Stimulated activated CD4-positive, alpha-beta T cell treated with anti-CD3 and anti-CD28 coated beads, Interleukin-4, amount 100 ng/mL, for 1 hour (primary cell): Measurements from ENCODE around the gene KIFBP.
"Not testable (repeated sequence)": the region's sequence is repeated elsewhere in the genome, so short reads cannot be mapped to it uniquely, and the experiment has no call there.

Experiments
- DNase-seq: peaks from one replicate; pipeline ENCODE4 v3.0.0-alpha.2; 2020

KIFBP gene, protein sequence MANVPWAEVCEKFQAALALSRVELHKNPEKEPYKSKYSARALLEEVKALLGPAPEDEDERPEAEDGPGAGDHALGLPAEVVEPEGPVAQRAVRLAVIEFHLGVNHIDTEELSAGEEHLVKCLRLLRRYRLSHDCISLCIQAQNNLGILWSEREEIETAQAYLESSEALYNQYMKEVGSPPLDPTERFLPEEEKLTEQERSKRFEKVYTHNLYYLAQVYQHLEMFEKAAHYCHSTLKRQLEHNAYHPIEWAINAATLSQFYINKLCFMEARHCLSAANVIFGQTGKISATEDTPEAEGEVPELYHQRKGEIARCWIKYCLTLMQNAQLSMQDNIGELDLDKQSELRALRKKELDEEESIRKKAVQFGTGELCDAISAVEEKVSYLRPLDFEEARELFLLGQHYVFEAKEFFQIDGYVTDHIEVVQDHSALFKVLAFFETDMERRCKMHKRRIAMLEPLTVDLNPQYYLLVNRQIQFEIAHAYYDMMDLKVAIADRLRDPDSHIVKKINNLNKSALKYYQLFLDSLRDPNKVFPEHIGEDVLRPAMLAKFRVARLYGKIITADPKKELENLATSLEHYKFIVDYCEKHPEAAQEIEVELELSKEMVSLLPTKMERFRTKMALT

DNA sequence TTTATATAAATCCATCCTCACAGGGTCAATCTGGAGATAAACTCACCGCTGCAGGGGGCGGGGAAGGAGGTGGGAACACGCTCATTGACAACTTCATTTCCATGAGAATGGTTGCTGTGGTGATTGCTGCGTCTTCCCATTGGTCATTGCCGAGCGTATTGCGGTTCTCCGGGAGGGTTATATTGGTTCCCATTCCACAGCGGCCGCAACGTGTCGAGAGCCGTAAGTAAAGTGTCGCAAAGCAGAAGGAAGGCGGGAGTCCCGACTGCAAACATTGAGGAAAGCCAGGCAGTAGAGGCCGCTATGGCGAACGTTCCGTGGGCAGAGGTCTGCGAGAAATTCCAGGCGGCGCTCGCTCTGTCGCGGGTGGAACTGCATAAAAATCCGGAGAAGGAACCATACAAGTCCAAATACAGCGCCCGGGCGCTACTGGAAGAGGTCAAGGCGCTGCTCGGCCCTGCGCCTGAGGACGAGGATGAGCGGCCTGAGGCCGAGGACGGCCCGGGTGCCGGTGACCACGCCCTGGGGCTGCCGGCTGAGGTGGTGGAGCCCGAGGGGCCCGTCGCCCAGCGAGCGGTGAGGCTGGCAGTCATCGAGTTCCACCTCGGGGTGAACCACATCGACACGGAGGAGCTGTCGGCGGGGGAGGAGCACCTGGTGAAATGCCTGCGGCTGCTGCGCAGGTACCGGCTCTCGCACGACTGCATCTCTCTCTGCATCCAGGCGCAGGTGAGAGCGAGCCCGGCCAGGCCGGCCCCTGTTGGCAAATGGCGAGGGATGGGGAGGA lies at the start of gene KIFBP:
KIFBP (plus strand) TSS at position 274 of the 787 bp plus-strand sequence; CDS start at position 304, 30 bp downstream.
- peak; percentile 72 for DNase-seq

- no peak for DNase-seq
These were observed 49.7 kb upstream of the KIFBP start for GRCh38 chr10:68938884-68939283.

- not testable (repeated sequence) for DNase-seq
These were observed 47.7 kb upstream of the KIFBP start for GRCh38 chr10:68940917-68941316.

DNA sequence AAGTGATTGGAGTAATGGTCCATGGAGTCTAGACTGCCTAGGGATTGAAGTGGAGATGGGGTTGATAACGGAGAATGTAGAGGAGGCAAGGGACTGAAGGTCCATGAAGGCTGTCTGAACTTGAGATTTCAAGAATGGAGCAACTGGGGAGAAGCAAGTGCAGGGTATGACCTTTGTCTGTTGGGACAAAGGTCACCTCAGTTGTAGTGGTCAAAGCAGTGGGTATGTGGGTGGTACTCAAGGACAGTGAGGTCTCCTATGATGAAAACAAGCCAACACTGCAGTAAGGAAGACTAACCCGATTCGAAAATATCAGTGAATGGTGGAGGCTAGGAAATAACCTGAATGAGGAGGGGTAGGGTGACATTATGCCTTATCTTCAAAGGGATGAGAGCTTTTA lies 38.0 kb upstream of the KIFBP start:
- no peak for DNase-seq

GRCh38 chr10:68954904-68955303 lies 33.7 kb upstream of the KIFBP start:
- DNase-seq: no peak

DNA sequence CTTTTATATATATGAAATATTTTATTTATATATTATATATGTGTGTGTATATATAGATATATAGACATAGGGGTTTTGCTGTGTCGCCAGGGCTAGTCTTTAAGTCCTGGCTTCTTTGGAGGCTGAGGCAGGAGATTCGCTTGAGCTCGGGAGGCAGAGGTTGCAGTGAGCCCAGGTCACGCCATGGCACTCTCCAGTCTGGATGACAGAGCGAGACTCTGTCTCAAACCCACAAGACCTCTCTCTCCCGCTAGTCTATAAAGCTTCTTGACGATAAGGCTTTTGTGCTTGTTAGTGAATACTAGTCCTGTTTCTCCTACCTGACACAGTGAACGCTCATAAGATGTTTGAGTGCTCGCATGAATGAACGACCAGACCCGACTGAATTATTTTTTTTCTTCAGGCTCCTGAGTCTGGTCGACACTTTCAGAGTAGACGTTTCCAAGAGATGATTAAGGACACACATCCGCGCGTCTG lies 33.2 kb upstream of the KIFBP start:
- DNase-seq: peak; percentile 16

DNA sequence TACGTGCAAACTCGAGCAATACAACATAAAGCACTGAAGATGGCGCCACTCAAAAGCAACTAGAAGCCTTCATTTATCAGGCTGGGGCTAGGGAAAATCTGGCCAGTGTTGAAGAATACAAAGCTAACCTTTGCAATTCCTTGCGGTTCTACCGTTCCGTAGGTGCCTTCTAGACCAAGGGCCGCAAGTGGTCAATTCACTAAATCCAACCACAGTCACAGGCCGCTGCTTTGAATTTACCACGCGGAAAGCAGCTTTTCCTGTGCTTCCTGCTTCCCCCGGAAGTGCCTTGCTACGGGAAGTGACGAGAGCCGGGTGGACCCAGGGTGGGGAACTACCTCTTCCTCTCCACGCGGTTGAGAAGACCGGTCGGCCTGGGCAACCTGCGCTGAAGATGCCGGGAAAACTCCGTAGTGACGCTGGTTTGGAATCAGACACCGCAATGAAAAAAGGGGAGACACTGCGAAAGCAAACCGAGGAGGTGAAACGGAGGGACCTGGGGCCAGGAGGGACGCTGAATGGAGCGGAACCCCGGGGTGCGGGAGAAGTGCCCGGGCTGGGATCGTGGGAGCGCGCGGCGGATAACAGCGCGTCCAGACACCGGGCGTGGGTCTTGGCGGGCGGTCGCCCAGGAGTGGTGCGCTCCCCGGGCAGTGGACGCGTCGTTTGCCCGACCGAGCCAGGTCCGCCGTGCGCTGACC lies 32.6 kb upstream of the KIFBP start, which contains the start of gene DDX21:
DDX21 (plus strand) TSS at position 339 of the 701 bp plus-strand sequence; CDS start at position 395, 56 bp downstream.
- peak; percentile 85 for DNase-seq

DNA sequence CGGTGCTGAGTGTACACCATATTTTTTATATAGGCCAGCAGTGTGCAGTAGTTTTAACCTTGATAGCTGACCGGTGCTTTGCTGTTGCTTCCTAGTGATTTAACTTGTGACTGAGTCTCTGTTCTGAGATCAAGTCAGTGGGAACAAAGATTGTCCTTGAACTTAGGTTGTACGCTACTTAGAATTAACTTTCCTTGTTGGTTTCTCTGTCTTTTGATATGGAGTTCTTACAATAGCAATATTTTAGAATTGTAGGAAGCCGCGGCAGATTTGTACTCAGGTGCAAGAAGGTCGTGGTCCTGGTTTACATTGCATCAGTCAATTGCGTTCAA lies 31.4 kb upstream of the KIFBP start:
- no peak for DNase-seq

GRCh38 chr10:68957654-68958053 lies 30.9 kb upstream of the KIFBP start:
- no peak for DNase-seq

DNA sequence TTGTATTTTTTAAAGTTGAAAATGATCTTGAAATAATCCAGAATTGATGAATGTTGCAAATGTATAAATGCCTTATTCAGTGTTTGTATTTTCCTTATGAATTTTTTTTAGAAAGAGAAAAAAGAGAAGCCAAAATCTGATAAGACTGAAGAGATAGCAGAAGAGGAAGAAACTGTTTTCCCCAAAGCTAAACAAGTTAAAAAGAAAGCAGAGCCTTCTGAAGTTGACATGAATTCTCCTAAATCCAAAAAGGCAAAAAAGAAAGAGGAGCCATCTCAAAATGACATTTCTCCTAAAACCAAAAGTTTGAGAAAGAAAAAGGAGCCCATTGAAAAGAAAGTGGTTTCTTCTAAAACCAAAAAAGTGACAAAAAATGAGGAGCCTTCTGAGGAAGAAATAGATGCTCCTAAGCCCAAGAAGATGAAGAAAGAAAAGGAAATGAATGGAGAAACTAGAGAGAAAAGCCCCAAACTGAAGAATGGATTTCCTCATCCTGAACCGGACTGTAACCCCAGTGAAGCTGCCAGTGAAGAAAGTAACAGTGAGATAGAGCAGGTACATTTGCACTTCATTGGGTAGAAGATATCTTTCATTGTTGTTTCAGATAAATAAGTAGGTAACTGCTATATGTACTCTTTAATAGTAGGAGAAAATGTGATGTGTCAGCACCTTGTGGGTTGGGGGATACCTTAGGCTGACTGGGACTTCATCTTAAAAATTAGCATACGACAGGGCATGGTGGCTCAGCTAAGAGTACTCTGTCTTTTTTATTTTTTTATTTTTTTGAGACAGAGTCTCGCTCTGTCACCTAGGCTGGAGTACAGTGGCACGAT lies 28.7 kb upstream of the KIFBP start:
- no peak for DNase-seq

- no peak for DNase-seq
These were observed 25.5 kb upstream of the KIFBP start for GRCh38 chr10:68963151-68963550.

GRCh38 chr10:68973975-68974374 lies 14.6 kb upstream of the KIFBP start:
- DNase-seq: no peak

GRCh38 chr10:68975936-68976473 lies 12.6 kb upstream of the KIFBP start:
- not testable (repeated sequence) for DNase-seq

GRCh38 chr10:68979738-68980137 lies 8.9 kb upstream of the KIFBP start:
- DNase-seq: not testable (repeated sequence)

DNA sequence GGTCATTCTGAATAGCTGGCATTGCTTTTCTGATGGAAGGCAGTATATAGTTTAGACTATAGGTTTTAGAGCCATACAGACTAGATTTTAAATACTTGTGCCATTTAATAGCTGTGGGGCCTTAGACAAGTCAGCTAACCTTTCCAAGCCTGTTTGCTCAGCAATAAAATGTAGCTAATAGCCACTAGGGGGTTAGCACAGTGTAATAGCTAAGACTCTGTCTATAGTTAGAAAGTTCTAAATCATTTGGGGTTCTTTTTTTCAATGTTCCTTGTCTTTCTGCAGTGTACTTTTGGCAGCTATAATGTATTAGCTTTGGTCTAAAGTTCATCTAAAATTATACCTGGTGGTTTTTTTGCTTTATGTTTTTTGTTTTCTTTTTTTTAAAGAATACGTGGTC lies 7.5 kb upstream of the KIFBP start:
- no peak for DNase-seq

DNA sequence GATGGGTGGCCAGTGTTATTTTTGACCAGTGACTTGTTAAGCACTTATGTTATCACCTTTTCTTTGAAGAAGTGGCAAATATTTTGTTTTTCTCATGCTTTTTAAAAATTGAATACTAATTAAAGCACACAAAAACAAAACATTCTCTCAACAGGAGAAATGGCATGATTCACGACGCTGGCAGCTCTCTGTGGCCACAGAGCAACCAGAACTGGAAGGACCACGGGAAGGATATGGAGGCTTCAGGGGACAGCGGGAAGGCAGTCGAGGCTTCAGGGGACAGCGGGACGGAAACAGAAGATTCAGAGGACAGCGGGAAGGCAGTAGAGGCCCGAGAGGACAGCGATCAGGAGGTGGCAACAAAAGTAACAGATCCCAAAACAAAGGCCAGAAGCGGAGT lies 6.2 kb upstream of the KIFBP start:
- DNase-seq: no peak

GRCh38 chr10:68987611-68988010 lies 992 bp upstream of the KIFBP start:
- DNase-seq: no peak

GRCh38 chr10:68989317-68989990 lies 851 bp downstream of the KIFBP start:
- no peak for DNase-seq

DNA sequence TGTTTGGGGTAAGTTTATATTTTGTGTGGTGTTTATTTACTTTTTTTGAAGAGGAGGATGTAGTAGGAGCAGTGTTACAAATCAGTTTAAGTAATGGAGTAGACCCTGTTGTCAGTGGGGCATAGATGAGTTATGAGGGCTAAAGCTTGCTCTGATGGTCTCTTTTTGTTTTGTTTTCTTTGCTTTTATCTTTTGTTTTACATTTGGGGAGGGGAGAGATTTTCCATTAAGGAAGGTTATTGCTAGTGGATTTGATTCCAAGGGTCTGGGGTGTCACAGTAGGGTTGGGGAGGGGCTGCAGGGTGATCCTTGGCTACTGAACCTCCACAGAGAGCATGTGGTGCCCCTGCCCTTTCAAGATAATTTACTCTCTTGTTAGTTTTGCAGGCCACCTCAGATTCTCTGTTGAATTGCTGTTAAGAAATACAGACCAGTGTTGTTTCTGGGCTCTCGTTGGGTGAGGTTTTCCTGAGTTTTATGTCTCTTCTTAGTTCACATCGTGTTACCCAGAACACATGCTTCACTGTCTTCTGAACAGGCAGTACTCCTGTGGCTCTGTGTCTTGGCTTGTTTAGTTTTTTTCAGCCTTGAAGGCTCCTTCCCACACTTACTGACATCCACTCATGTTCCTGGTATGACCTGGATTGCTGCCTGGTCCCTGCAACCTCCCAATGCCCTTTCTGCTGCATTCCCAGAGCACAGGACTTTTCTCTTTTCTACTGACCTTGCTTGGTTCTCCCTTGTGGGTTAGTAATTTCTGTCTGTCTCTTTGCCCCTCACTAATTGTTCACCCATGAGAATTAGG lies 4.2 kb downstream of the KIFBP start:
- no peak for DNase-seq

DNA sequence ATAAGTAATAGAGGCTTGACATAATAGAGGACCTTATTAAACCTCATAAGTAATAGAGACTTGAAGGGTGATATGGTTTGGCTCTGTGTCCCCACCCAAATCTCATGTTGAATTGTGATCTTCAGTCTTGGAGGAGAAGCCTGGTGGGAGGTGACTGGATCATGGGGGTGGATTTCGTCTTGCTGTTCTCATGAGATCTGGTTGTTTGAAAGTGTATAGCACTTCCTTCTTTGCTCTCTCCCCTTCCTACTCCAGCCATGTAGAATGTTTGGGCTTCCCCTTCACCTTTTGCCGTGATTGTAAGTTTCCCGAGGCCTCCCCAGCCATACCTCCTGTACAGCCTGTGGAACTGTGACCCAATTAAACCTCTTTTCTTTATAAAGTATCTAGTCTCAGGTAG lies 8.6 kb downstream of the KIFBP start:
- DNase-seq: no peak
